ENCODE measurements around the gene BHLHE40. TPM values are rescaled to one million over a fixed set of nuclear protein-coding genes. Genes with fewer than 3 reads are reported as not detected.

The BHLHE40 gene
- polyA plus RNA-seq, 2 of the 4 experiments (the other 2 are of a cell fraction) = 102 to 160 TPM

GRCh38 chr3:4980229-4981203 is 1.3 kb downstream of the BHLHE40 start (continued):
- TF ChIP-seq, protein P1, sequence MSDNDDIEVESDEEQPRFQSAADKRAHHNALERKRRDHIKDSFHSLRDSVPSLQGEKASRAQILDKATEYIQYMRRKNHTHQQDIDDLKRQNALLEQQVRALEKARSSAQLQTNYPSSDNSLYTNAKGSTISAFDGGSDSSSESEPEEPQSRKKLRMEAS (IDR thresholded peaks at IDR 0.05) = peak; percentile 74
- TF ChIP-seq ZSCAN20 (CRISPR knock-in tag; IDR thresholded peaks at IDR 0.05) (no peak), USF2 (IDR thresholded peaks at IDR 0.05) (no peak), KDM1A (IDR thresholded peaks at IDR 0.05; ENCODE audit: low read depth) (no peak), RNF2 (IDR thresholded peaks at IDR 0.05; ENCODE audit: borderline replicate concordance, low read depth) (no peak), NPAS2 (CRISPR knock-in tag; IDR thresholded peaks at IDR 0.05; ENCODE audit: borderline replicate concordance) (no peak), CBX8 (IDR thresholded peaks at IDR 0.05) (no peak), BHLHE40 (IDR thresholded peaks at IDR 0.05; ENCODE audit: low read depth, low read length) (peak; percentile 19; the same call in 1 of the 2 replicates), FOSB (CRISPR knock-in tag; IDR thresholded peaks at IDR 0.05) (peak; percentile 75), SREBF2 (IDR thresholded peaks at IDR 0.05) (no peak), CEBPB (IDR thresholded peaks at IDR 0.05) (no peak), POLR2A (IDR thresholded peaks at IDR 0.05; ENCODE audit: low read length) (no peak)

- FAIRE-seq (no peak), DNase-seq (ENCODE audit: low read depth in 1 of 2, low spot score in 1 of 2) (peak in 1 of 2 experiments; percentile 63), ATAC-seq (no peak)
- Histone ChIP-seq H3K4me1 (peaks cover 32% of the 10 kb centered on the region), H3K4me2 (peak overlapping the region; percentile 93), H3K9me3 (no peaks in the 10 kb centered on the region), H3K4me3 (peak overlapping the region; percentile 88), H3K27ac (peak overlapping the region; percentile 96 to 98)
- ChIA-PET POLR2A (interaction anchor here (0.8 to 13.9 kb wide), 2 partner anchors 35 to 43 kb away, joined by 3 to 367 read pairs; no protein-coding TSS in a partner anchor), CTCF (interaction anchor here (0.6 to 17.8 kb wide), 14 partner anchors 7 to 322 kb away, joined by 3 to 602 read pairs (median 6); no protein-coding TSS in a partner anchor)
- 0% methylated on average over 3 of the region's 3 CpGs for WGBS (ENCODE audit: missing lambda C conversion rate)
- no peak for TF ChIP-seq ZSCAN20 (CRISPR knock-in tag; IDR thresholded peaks at IDR 0.05)
- peak; percentile 40; the same call in 1 of the 2 replicates for TF ChIP-seq FOSB (CRISPR knock-in tag; IDR thresholded peaks at IDR 0.05)
- TF ChIP-seq TFCP2L1 (CRISPR knock-in tag; IDR thresholded peaks at IDR 0.05) = peak; percentile 45; the same call in 1 of the 2 replicates
- no peak for TF ChIP-seq ZC3H11A (IDR thresholded peaks at IDR 0.05)
- TF ChIP-seq KDM1A (IDR thresholded peaks at IDR 0.05; ENCODE audit: low read depth) = no peak
Measured at GRCh38 chr3:4981294-4981664, 2.0 kb downstream of the BHLHE40 start.

DNA sequence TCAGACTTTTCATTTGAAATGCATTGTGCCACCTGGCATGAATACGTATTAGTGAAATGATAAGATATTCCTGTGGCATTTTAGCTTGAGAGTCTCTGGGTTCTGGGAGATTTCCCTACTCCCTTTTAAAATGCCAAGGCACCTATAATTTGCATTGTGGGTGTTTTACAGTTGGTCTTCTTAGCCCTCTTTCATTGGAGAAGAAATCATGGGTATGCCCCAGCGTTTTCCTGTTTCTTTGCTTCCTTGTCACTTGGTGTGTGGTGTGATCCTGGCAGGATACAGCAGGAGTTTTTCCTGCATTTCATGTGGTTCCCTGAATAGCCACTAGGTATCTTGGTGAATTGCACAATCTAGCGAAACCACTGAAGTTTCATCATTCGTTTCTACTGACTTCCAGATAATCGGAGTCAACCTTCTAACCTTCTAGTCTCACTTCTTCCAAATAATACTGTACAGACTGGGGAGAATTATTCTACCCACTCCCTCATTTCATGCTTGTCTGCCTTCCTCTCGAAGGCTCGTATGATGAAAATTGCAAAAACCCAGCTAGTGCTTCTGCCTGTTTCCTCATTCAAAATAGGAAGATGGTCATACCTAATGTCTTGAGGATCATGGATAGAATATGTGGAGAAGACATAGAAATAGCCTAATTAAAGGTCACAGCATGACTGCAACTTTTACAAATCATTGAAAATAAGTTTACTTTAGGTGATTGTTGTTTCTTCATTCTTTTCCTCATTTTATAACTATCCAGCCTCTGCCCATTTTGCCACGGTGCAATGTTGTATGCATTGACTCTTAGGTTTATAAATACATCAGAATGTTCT is 2.6 kb downstream of the BHLHE40 start:
- Histone ChIP-seq H3K27ac (peak overlapping the region; percentile 96 to 98), H3K4me3 (peak overlapping the region; percentile 88), H3K4me2 (peak overlapping the region; percentile 93), H3K4me1 (peaks cover 30% of the 10 kb centered on the region), H3K9me3 (no peaks in the 10 kb centered on the region)
- ChIA-PET CTCF (interaction anchor here (0.6 to 17.8 kb wide), 11 partner anchors 12 to 266 kb away, joined by 3 to 602 read pairs (median 11); no protein-coding TSS in a partner anchor), POLR2A (interaction anchor here (0.8 to 13.9 kb wide), 2 partner anchors 35 to 42 kb away, joined by 3 to 367 read pairs; no protein-coding TSS in a partner anchor)
- DNase-seq (ENCODE audit: low read depth in 1 of 2, low spot score in 1 of 2) (peak in 1 of 2 experiments; percentile 90), FAIRE-seq (no peak), ATAC-seq (no peak)
- 3% methylated on average over 8 of the region's 8 CpGs for WGBS (ENCODE audit: missing lambda C conversion rate)
- TF ChIP-seq POLR2AphosphoS2 (conservative IDR thresholded peaks at IDR 0.05; ENCODE audit: low read length) = peak; percentile 92; the same call in 1 of the 2 replicates
- peak; percentile 23; the same call in 1 of the 3 replicates for TF ChIP-seq SMC3 (IDR thresholded peaks at IDR 0.05)
- TF ChIP-seq RARB (CRISPR knock-in tag; IDR thresholded peaks at IDR 0.05) = peak; percentile 27
- TF ChIP-seq CEBPB (IDR thresholded peaks at IDR 0.05) = peak; percentile 98 to 100
- TF ChIP-seq HES2 (IDR thresholded peaks at IDR 0.05) = peak; percentile 67; the same call in 1 of the 2 replicates
- TF ChIP-seq HOXB5 (CRISPR knock-in tag; IDR thresholded peaks at IDR 0.05) = 0 out of 2 replicates have a peak, but pooled peaks have one; percentile 51
- TF ChIP-seq PBX3 (IDR thresholded peaks at IDR 0.05) = 0 out of 2 replicates have a peak, but pooled peaks have one; percentile 17
- 0 out of 2 replicates have a peak, but pooled peaks have one; percentile 64 for TF ChIP-seq HMGXB4 (CRISPR knock-in tag; IDR thresholded peaks at IDR 0.05; ENCODE audit: borderline replicate concordance)
- TF ChIP-seq HOXA7 (CRISPR knock-in tag; IDR thresholded peaks at IDR 0.05) = peak; percentile 91
- TF ChIP-seq HEYL (CRISPR knock-in tag; IDR thresholded peaks at IDR 0.05) = peak; percentile 69; the same call in 1 of the 2 replicates
- TF ChIP-seq FOSL2 (IDR thresholded peaks at IDR 0.05) = no peak
- TF ChIP-seq FOSL2 (CRISPR knock-in tag; IDR thresholded peaks at IDR 0.05) = 0 out of 2 replicates have a peak, but pooled peaks have one; percentile 3
- TF ChIP-seq, protein P1 (IDR thresholded peaks at IDR 0.05) = peak; percentile 60; the same call in 1 of the 2 replicates
- TF ChIP-seq GATA3 (IDR thresholded peaks at IDR 0.05; ENCODE audit: borderline replicate concordance) = no peak; the same call in 1 of the 2 replicates
- no peak for TF ChIP-seq ESRRA (IDR thresholded peaks at IDR 0.05; ENCODE audit: borderline replicate concordance, low read length)
- no peak for TF ChIP-seq CBX2 (IDR thresholded peaks at IDR 0.05; ENCODE audit: borderline replicate concordance, low read depth)
